Upper lobe of left lung (tissue), 6 donors: Measurements from ENCODE around the gene SLF2. TPM values are rescaled to one million over a fixed set of nuclear protein-coding genes. Genes with fewer than 3 reads are reported as not detected.

Experiments
- ATAC-seq, 2 donors: fragments of 200-7000 bp; cut with Tn5 transposase; one replicate each; pipeline ENCODE4 v1.9.1; 2022; ENCODE audit warnings: mild to moderate bottlenecking in 2 of 2, moderate library complexity in 2 of 2; ENCODE audit not compliant: low FRiP score in 2 of 2
- DNase-seq, 2 donors: peaks; one replicate each; pipeline ENCODE4 v3.0.0-alpha.2; 2019 to 2020
- H3K27ac ChIP-seq, 4 donors: fragments of 200-600 bp; sonication (generic); one replicate each; pipeline ENCODE4 v1.5.1; 2016 to 2019
- H3K27me3 ChIP-seq, 4 donors: fragments of 200-600 bp; sonication (generic); one replicate each; pipeline ENCODE4 v1.5.1; 2017 to 2019
- H3K36me3 ChIP-seq, 4 donors: fragments of 200-600 bp; sonication (generic); one replicate each; pipeline ENCODE4 v1.5.1; 2016 to 2019
- H3K4me1 ChIP-seq, 4 donors: fragments of 200-600 bp; sonication (generic); one replicate each; pipeline ENCODE4 v1.5.1; 2018 to 2019
- H3K4me3 ChIP-seq, 4 donors: fragments of 200-600 bp; sonication (generic); one replicate each; pipeline ENCODE4 v1.5.1; 2017 to 2019; ENCODE audit warnings: mild to moderate bottlenecking in 2 of 4, moderate library complexity in 1 of 4
- H3K9me3 ChIP-seq, 4 donors: fragments of 200-600 bp; sonication (generic); one replicate each; pipeline ENCODE4 v1.5.1; 2018 to 2019
- EP300 ChIP-seq, 4 donors: sonication (generic); formaldehyde crosslinking; IDR thresholded peaks; one replicate each; pipeline ENCODE4 v1.5.1; 2017; ENCODE audit warnings: antibody characterized with exemption in 4 of 4, control low read depth in 2 of 4
- POLR2A ChIP-seq, 4 donors: fragments of 450-650 bp; IDR thresholded peaks; one replicate each; pipeline ENCODE4 v1.5.1; 2016 to 2017; ENCODE audit warnings: antibody characterized with exemption in 4 of 4, mild to moderate bottlenecking in 2 of 4
- POLR2AphosphoS5 ChIP-seq, 2 donors: sonication (generic); formaldehyde crosslinking; IDR thresholded peaks; one replicate each; pipeline ENCODE4 v1.5.1; 2017; ENCODE audit warnings: antibody characterized with exemption in 2 of 2
- WGBS, 2 donors: methylation state at CpG; one replicate each; pipeline ENCODE4 v1.1.5; 2017 to 2018; 5-methylcytosine and 5-hydroxymethylcytosine counted together
- total RNA-seq, 6 donors: library from RNA; depleted of rRNA in 4 of 6; stranded (reverse); fragments of >200 nt in 4 of 6; gene quantifications; one replicate each; pipeline versions ENCODE4 v1.1.0 to v1.2.1, GENCODE V29; 2016 to 2021
- TF ChIP-seq, protein P1 (sequence below), 6 experiments: fragments of 450-650 bp in 4 of 6; fragments of 200-600 bp in 2 of 6; sonication (generic) in 2 of 6; IDR thresholded peaks; one replicate each; pipeline ENCODE4 v1.5.1; 2016 to 2019; ENCODE audit warnings: antibody characterized with exemption in 6 of 6
- donor health status: DM: no; HTN: no; CAD: no; lungs with moderate emphysema.
- donor health status: DM: no; HTN: yes; CAD: no; lungs with severe emphysema.

SLF2 gene
- total RNA-seq, 6 donors from 2014 or later = 13.4 to 60.8 (median 28.2) TPM

- Histone ChIP-seq H3K27me3 (no peaks in the 10 kb centered on the region), H3K4me1 (peaks cover 14 to 25% (median 15%) of the 10 kb centered on the region in 4 donors), H3K9me3 (no peaks in the 10 kb centered on the region), H3K27ac (no peak overlapping the region), H3K4me3 (no peak overlapping the region), H3K36me3 (peaks cover 0 to 59% (median 31%) of the 10 kb centered on the region in 4 donors)
- ATAC-seq = no peak
- WGBS, 2 donors = 95% methylated on average over 11 to 21 of the region's 24 CpGs
- no peak for TF ChIP-seq POLR2AphosphoS5 (IDR thresholded peaks at IDR 0.05)
- TF ChIP-seq EP300 (IDR thresholded peaks at IDR 0.05) = no peak
- TF ChIP-seq, protein P1, sequence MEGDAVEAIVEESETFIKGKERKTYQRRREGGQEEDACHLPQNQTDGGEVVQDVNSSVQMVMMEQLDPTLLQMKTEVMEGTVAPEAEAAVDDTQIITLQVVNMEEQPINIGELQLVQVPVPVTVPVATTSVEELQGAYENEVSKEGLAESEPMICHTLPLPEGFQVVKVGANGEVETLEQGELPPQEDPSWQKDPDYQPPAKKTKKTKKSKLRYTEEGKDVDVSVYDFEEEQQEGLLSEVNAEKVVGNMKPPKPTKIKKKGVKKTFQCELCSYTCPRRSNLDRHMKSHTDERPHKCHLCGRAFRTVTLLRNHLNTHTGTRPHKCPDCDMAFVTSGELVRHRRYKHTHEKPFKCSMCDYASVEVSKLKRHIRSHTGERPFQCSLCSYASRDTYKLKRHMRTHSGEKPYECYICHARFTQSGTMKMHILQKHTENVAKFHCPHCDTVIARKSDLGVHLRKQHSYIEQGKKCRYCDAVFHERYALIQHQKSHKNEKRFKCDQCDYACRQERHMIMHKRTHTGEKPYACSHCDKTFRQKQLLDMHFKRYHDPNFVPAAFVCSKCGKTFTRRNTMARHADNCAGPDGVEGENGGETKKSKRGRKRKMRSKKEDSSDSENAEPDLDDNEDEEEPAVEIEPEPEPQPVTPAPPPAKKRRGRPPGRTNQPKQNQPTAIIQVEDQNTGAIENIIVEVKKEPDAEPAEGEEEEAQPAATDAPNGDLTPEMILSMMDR (IDR thresholded peaks at IDR 0.05) = no peak
- TF ChIP-seq POLR2A (IDR thresholded peaks at IDR 0.05) = no peak
- peak in 1 of 2 donors; percentile 77 for DNase-seq
Measured at GRCh38 chr10:100982916-100983830, 70.4 kb downstream of the SLF2 start.

DNA sequence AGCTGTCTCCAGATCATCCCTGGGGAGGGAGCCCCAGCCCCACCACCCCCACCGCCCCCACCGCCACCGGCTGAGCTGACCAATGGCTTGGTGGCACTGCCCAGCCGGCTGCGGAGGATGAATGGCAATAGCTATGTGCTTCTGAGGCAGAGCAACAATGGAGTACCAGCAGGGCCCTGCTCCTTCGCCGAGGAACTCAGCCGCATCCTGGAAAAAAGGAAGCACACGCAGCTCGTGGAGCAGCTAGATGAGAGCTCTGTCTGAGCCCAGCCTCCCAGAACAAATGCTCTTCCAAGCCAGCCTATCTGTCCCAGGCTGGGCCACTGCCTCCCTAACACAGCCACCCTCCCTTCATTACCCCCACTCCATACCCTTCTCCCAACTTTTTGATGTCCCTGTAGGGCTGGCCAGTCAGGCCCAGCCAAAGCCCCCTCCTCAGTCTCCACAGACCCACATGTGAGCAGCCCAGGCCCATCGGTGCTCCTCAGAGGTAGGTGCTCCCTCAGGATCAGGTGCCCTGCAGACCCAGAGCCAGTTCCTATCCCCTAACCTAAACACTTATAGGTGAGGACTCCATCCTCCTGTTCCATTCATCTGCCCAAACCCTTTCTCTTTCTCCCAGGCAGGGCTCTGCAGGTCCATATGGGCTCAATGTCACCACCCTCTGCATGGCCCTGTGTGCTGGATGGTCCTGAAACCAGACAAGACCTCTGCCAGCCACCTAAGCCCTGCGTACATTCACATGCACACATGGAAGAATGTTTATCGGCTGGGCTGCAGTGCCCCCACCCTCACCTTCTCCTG, 71.3 kb downstream of the SLF2 start:
- TF ChIP-seq EP300 (IDR thresholded peaks at IDR 0.05) = no peak
- TF ChIP-seq POLR2AphosphoS5 (IDR thresholded peaks at IDR 0.05) = no peak
- TF ChIP-seq, protein P1 (IDR thresholded peaks at IDR 0.05) = no peak
- no peak for TF ChIP-seq POLR2A (IDR thresholded peaks at IDR 0.05)
- ATAC-seq = no peak

GRCh38 chr10:100984672-100985177, 72.0 kb downstream of the SLF2 start:
- peaks cover 0 to 49% (median 26%) of the 10 kb centered on the region in 4 donors for H3K36me3 ChIP-seq
- no peak overlapping the region for H3K4me3 ChIP-seq
- no peak for ATAC-seq
- DNase-seq = peak in 1 of 2 donors; percentile 8
- H3K27ac ChIP-seq = no peak overlapping the region
- WGBS, 2 donors = 75 to 81% methylated on average over 2 of the region's 2 CpGs
- no peaks in the 10 kb centered on the region for H3K27me3 ChIP-seq
- H3K4me1 ChIP-seq = peaks cover 19 to 32% (median 22%) of the 10 kb centered on the region in 4 donors
- no peak for TF ChIP-seq EP300 (IDR thresholded peaks at IDR 0.05)
- no peak for TF ChIP-seq POLR2AphosphoS5 (IDR thresholded peaks at IDR 0.05)
- no peak for TF ChIP-seq POLR2A (IDR thresholded peaks at IDR 0.05)
- TF ChIP-seq, protein P1 (IDR thresholded peaks at IDR 0.05) = no peak
- no peaks in the 10 kb centered on the region for H3K9me3 ChIP-seq

More for the DNA sequence above, 71.3 kb downstream of the SLF2 start:
- H3K9me3 ChIP-seq = no peaks in the 10 kb centered on the region
- WGBS, 2 donors = 81 to 94% methylated on average over 5 to 13 of the region's 13 CpGs
- H3K36me3 ChIP-seq = peaks cover 0 to 51% (median 28%) of the 10 kb centered on the region in 4 donors
- H3K4me3 ChIP-seq = no peak overlapping the region
- no peak overlapping the region for H3K27ac ChIP-seq
- peak in 1 of 2 donors; percentile 16 for DNase-seq
- H3K4me1 ChIP-seq = peaks cover 19 to 32% (median 22%) of the 10 kb centered on the region in 4 donors
- H3K27me3 ChIP-seq = no peaks in the 10 kb centered on the region

DNA sequence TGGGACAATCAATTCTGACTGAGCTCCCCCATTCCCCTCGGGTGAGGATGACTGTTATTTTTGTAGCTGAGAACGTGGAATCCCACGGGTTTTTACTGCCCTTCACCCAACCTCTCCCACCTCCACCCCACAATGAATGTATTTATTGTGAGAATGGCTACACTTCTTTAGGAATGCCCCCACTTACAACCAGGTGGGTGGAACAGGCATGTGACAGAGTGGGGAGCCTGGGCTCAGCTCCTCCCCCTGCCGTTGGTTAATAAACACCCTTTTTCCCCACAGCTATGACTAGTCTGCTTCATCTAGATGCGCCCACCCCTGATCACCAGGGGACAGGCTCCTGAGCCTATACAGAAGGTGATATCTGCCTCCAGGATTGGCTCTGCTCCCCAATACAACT, 72.6 kb downstream of the SLF2 start:
- H3K27me3 ChIP-seq = no peaks in the 10 kb centered on the region
- ATAC-seq = no peak
- no peak overlapping the region for H3K27ac ChIP-seq
- H3K36me3 ChIP-seq = peaks cover 0 to 47% (median 26%) of the 10 kb centered on the region in 4 donors
- H3K4me1 ChIP-seq = peaks cover 19 to 32% (median 22%) of the 10 kb centered on the region in 4 donors
- no peaks in the 10 kb centered on the region for H3K9me3 ChIP-seq
- DNase-seq = no peak
- WGBS, 2 donors = 65 to 66% methylated on average over 5 of the region's 5 CpGs
- no peak overlapping the region for H3K4me3 ChIP-seq
- no peak for TF ChIP-seq EP300 (IDR thresholded peaks at IDR 0.05)

DNA sequence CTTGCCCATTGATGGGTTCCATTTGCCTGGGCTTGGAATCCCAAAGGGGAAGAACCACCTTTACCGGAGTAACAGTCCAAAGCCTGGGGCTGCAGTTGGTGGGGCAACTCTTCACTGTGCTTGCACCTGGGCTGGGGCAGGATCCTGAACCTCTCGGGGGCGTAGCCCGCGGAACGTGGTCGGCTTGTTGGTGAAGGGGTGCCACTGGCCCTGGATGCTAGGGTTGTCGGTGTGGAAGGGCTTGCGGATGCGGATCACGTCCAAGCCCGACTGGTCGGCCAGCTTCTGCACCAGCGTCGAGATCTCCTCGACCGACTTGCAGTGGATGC, 73.8 kb downstream of the SLF2 start:
- DNase-seq = no peak
- TF ChIP-seq EP300 (IDR thresholded peaks at IDR 0.05) (no peak), POLR2A (IDR thresholded peaks at IDR 0.05) (no peak), POLR2AphosphoS5 (IDR thresholded peaks at IDR 0.05) (no peak)
- TF ChIP-seq, protein P1 (IDR thresholded peaks at IDR 0.05) = no peak
- Histone ChIP-seq H3K27ac (peak overlapping the region in 3 of 4 donors; percentile 78 to 87 (median 81)), H3K4me3 (peak overlapping the region; percentile 95 to 99 (median 96)), H3K4me1 (peaks cover 19 to 32% (median 22%) of the 10 kb centered on the region in 4 donors), H3K36me3 (peaks cover under 1 to 47% (median 32%) of the 10 kb centered on the region in 4 donors), H3K27me3 (no peaks in the 10 kb centered on the region), H3K9me3 (no peaks in the 10 kb centered on the region)
- ATAC-seq = no peak
- 24 to 33% methylated on average over 1 to 17 of the region's 17 CpGs for WGBS, 2 donors
